ENCODE results near the gene NPY.

Gene NPY

GRCh38 chr7:24316340-24316739, 32.4 kb downstream of the NPY start:
- DNase-seq (ENCODE audit: low spot score) = no peak

DNA sequence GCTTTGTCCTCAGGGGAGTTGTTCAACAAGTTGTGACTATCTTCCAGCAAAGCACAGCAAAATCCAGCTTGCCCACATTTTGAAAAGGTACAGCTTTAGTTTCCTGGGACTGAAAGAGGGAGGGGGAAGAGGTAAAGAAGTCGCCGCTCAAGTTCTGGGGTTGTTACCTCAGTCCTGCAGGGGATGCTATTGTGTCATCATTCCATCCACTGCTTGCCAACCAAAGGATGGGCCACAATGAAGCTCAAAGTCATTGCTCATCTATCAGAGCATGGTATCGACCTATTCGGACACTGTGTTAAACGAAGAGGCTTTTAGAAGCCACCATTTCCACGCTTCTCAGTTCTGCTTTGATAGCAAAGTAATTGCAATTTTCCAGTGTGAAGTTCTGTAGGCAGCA, 34.3 kb downstream of the NPY start:
- no peak for DNase-seq (ENCODE audit: low spot score)

GRCh38 chr7:24319209-24319608, 35.2 kb downstream of the NPY start:
- no peak for DNase-seq (ENCODE audit: low spot score)

DNA sequence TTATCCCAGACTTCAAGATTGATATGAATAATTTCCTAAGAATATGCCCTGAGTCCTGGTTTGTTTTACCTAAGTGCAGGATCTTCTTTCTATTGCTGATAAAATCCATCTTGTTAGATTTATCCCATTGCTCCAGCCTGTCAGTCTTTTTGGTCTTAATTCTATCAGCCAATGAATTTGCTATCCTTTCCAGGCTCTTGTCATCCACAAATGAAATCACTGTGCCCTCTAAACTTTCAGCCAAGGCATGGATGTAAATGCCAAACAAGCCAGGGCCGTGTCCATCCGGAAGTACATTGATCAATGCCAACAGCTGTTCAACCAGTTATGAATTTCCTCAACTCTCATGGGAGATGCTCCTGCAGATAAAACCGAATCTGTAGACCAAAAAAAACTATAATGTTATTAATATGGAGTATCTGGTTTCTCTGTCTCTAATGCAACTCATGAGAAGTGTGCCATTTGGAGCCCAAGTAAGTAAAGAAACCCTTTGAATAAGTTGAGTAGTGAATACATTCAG, 40.0 kb downstream of the NPY start:
- no peak for DNase-seq (ENCODE audit: low spot score)

- no peak for DNase-seq (ENCODE audit: low spot score)
Measured at GRCh38 chr7:24325708-24326107, 41.7 kb downstream of the NPY start.

DNA sequence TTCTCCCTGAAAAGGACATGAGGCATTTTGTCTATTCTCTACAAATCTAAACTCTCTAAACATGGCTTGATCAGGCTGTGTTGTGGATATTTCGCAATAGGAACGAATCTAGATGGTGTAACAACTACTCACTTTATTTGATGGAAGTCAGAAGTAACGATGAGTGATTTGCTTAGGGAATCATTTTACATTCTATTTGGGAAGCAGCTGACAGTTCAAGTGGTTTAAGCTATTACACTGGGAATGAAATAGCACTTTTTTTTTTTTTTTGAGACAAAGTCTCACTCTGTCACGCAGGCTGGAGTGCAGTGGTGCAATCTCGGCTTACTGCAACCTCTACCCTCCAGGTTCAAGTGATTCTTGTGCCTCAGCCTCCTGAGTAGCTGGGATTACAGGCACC, 44.1 kb downstream of the NPY start:
- no peak for DNase-seq (ENCODE audit: low spot score)

GRCh38 chr7:24328894-24329293, 44.9 kb downstream of the NPY start:
- DNase-seq (ENCODE audit: low spot score) = no peak

- no peak for DNase-seq (ENCODE audit: low spot score)
Measured at GRCh38 chr7:24334012-24334411, 50.0 kb downstream of the NPY start.

GRCh38 chr7:24334627-24335026, 50.6 kb downstream of the NPY start:
- no peak for DNase-seq (ENCODE audit: low spot score)

DNA sequence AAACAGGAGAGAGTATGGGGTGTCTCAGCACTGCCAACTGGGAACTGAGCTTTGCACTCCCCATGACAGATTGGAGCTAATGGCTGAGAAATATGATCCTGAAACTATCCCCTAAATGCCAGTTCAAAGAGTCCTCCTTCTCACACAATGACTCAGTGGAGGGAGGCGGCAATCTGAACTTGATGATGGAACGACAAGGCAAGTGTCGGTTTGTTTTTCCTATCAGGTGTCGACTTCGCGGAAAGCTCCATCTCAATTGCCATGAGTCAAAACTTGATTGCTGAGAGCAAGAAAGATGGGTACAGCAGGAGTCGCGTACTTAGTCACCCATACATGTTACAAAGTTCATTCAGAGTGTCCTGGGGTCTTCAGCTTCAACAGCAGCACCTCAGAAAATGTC, 52.5 kb downstream of the NPY start:
- DNase-seq (ENCODE audit: low spot score) = no peak

GRCh38 chr7:24337180-24337579, 53.2 kb downstream of the NPY start:
- no peak for DNase-seq (ENCODE audit: low spot score)

- DNase-seq (ENCODE audit: low spot score) = no peak
Measured at GRCh38 chr7:24339575-24339974, 55.6 kb downstream of the NPY start.

DNA sequence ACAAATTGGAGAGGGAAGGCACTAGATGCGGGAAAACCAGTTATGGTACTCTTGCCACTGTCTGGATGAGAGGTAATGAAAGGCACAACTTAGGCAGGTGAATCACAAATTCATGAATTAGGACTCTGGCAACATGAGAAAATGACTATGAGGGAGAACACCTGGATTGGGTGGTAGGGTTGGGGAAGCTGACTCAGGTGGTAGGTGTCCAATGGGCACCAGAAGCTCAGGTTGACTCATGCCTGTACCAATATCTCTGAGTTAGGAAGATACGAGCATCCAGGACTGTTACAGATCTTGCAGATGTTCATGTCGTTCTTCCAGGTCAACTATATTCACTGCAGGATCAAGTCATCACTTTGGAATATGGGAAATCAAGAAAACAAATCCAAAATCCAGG, 56.7 kb downstream of the NPY start:
- no peak for DNase-seq (ENCODE audit: low spot score)

Measured in LoVo (cell line).